Keratinocyte (primary cell): ENCODE data around the gene DNAJC5G. TPM values are rescaled to one million over a fixed set of nuclear protein-coding genes. Genes with fewer than 3 reads are reported as not detected.
A peak's percentile ranks its signal among the peaks of the same experiment; 100 is the strongest.

Experiments used
- DNase-seq: peaks from one replicate; pipeline ENCODE4 v3.0.0-alpha.2; 2011; ENCODE audit warnings: low read depth, missing footprints, low spot score
- FAIRE-seq: peaks from 2 replicates; lab custom pipeline; 2011; peaks lifted over from hg19 to GRCh38; lab: Jason Lieb, UNC
- H2AFZ ChIP-seq: 2 replicates; pipeline ENCODE4 v1.6.0; 2012; ENCODE audit warnings: low read length, control low read depth, inconsistent platforms; ENCODE audit not compliant: control insufficient read depth
- H3K27ac ChIP-seq: 2 replicates; pipeline ENCODE4 v1.5.1; 2011; ENCODE audit warnings: low read length; ENCODE audit not compliant: control insufficient read depth, insufficient read depth
- H3K27me3 ChIP-seq: 3 replicates; pipeline ENCODE4 v1.6.0; 2011; ENCODE audit warnings: low read length; ENCODE audit not compliant: control insufficient read depth, insufficient read depth; ENCODE audit errors: extremely low read depth
- H3K36me3 ChIP-seq, 2 experiments: 2 replicates in 1 of 2; 3 replicates in 1 of 2; pipeline ENCODE4 v1.5.1; 2011; ENCODE audit warnings: low read length in 2 of 2, mild to moderate bottlenecking in 1 of 2; ENCODE audit not compliant: control insufficient read depth in 2 of 2, insufficient read depth in 2 of 2; ENCODE audit errors: extremely low read depth in 1 of 2
- H3K4me1 ChIP-seq: 3 replicates; pipeline ENCODE4 v1.5.1; 2011; ENCODE audit warnings: low read length; ENCODE audit not compliant: control insufficient read depth, insufficient read depth; ENCODE audit errors: extremely low read depth
- H3K4me2 ChIP-seq: 3 replicates; pipeline ENCODE4 v1.6.0; 2011; ENCODE audit warnings: low read depth, low read length; ENCODE audit not compliant: control insufficient read depth, insufficient read depth; ENCODE audit errors: extremely low read depth
- H3K4me3 ChIP-seq, 3 experiments: fragments of 200-600 bp in 1 of 3; sonication (generic) in 1 of 3; 2 replicates in 2 of 3; 3 replicates in 1 of 3; pipeline ENCODE4 v1.5.1; 2011 to 2016; ENCODE audit warnings: low read length in 3 of 3, mild to moderate bottlenecking in 3 of 3, control low read depth in 2 of 3, inconsistent platforms in 1 of 3, low read depth in 1 of 3, mixed read lengths in 1 of 3, mixed run types in 1 of 3, moderate library complexity in 1 of 3; ENCODE audit not compliant: control insufficient read depth in 2 of 3, insufficient read depth in 2 of 3; ENCODE audit errors: extremely low read depth in 1 of 3
- H3K79me2 ChIP-seq: 2 replicates; pipeline ENCODE4 v1.6.0; 2012; ENCODE audit warnings: low read length; ENCODE audit not compliant: control insufficient read depth, insufficient read depth
- H3K9ac ChIP-seq: 3 replicates; pipeline ENCODE4 v1.6.0; 2011; ENCODE audit warnings: low read length; ENCODE audit not compliant: control insufficient read depth, insufficient read depth; ENCODE audit errors: extremely low read depth
- H3K9me1 ChIP-seq: 3 replicates; pipeline ENCODE4 v1.6.0; 2011; ENCODE audit warnings: low read length; ENCODE audit not compliant: control insufficient read depth, insufficient read depth; ENCODE audit errors: extremely low read depth
- H3K9me3 ChIP-seq: 2 replicates; pipeline ENCODE4 v1.5.1; 2012; ENCODE audit warnings: low read depth, low read length; ENCODE audit not compliant: control insufficient read depth
- H4K20me1 ChIP-seq: 3 replicates; pipeline ENCODE4 v1.6.0; 2011; ENCODE audit warnings: low read length; ENCODE audit not compliant: control insufficient read depth, insufficient read depth; ENCODE audit errors: extremely low read depth
- EZH2 ChIP-seq: IDR thresholded peaks from one replicate; pipeline ENCODE4 v1.6.1; 2012; ENCODE audit warnings: inconsistent platforms, mild to moderate bottlenecking, low read length, moderate library complexity
- dilution Hi-C: fragments of 300-500 bp; cut with MboI; formaldehyde crosslinking; loops from one replicate; pipeline ENCODE4 v1.7.0; 2020; ENCODE audit warnings: low sequenced_read_pairs; ENCODE audit not compliant: extremely low pct_ligation_motif_present
- polyA plus RNA-seq, 5 experiments: library from polyadenylated mRNA; depleted of rRNA in 3 of 5; stranded (reverse) in 3 of 5; stranded (forward) in 1 of 5; unstranded in 1 of 5; fragments of >200 nt; gene quantifications; 1 replicate in 1 of 5; 2 replicates in 3 of 5; 3 replicates in 1 of 5; pipeline versions ENCODE4 v1.2.1 to v1.2.3, GENCODE V29; 2011 to 2012; ENCODE audit warnings: missing spikeins in 2 of 5, low read depth in 1 of 5, low replicate concordance in 1 of 5
- TF ChIP-seq, protein P1 (sequence below), 3 experiments: IDR thresholded peaks in 1 of 3; conservative IDR thresholded peaks in 1 of 3; optimal IDR thresholded peaks in 1 of 3; 2 replicates in 2 of 3; 3 replicates in 1 of 3; pipeline versions ENCODE3 to v1.5.1; 2011; ENCODE audit warnings: low read length in 3 of 3, mild to moderate bottlenecking in 3 of 3, moderate library complexity in 2 of 3, control low read depth in 1 of 3, inconsistent platforms in 1 of 3; ENCODE audit not compliant: insufficient read depth in 2 of 3; ENCODE audit errors: extremely low read depth in 1 of 3

Gene DNAJC5G
- polyA plus RNA-seq, 1 donor (not counting 4 experiments of a cell fraction or from before 2014, with no cell fraction given), result not detected

DNA sequence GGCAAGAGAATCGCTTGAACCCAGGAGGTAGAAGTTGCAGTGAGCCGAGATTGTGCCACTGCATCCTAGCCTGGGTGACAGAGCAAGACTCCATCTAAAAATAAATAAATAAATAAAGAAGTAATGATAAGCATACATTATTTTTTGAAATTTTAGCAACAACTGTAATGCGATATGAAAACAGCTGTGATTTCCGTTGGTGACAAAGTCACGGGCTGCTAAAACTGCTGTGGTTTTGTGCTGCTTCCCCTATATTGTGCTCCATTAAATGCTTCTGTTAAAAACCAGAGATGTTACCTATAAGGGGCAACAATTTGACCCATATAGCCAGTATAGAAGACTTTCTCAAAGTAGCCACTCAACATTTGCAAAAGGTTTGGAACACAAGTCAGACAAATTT, 15.3 kb downstream of the DNAJC5G start:
- Histone ChIP-seq H2AFZ (no peak overlapping the region), H3K9me1 (no peaks in the 10 kb centered on the region), H3K4me3 (no peak overlapping the region), H3K9ac (no peak overlapping the region), H3K79me2 (no peaks in the 10 kb centered on the region), H3K9me3 (no peaks in the 10 kb centered on the region), H3K4me2 (no peak overlapping the region), H3K27me3 (peaks cover 12% of the 10 kb centered on the region), H3K4me1 (peaks cover 8% of the 10 kb centered on the region), H3K27ac (no peak overlapping the region), H4K20me1 (no peaks in the 10 kb centered on the region), H3K36me3 (no peaks in the 10 kb centered on the region)
- no peak for DNase-seq
- dilution Hi-C loops, result no loop called here
- no peak for FAIRE-seq
- TF ChIP-seq, protein P1, sequence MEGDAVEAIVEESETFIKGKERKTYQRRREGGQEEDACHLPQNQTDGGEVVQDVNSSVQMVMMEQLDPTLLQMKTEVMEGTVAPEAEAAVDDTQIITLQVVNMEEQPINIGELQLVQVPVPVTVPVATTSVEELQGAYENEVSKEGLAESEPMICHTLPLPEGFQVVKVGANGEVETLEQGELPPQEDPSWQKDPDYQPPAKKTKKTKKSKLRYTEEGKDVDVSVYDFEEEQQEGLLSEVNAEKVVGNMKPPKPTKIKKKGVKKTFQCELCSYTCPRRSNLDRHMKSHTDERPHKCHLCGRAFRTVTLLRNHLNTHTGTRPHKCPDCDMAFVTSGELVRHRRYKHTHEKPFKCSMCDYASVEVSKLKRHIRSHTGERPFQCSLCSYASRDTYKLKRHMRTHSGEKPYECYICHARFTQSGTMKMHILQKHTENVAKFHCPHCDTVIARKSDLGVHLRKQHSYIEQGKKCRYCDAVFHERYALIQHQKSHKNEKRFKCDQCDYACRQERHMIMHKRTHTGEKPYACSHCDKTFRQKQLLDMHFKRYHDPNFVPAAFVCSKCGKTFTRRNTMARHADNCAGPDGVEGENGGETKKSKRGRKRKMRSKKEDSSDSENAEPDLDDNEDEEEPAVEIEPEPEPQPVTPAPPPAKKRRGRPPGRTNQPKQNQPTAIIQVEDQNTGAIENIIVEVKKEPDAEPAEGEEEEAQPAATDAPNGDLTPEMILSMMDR (optimal IDR thresholded peaks at IDR 0.05 in 1 of 3, IDR thresholded peaks at IDR 0.05 in 1 of 3, conservative IDR thresholded peaks at IDR 0.05 in 1 of 3; ENCODE audit: extremely low read depth in 1 of 3, insufficient read depth in 2 of 3, low read length in 3 of 3), result no peak
- TF ChIP-seq EZH2, result no peak

GRCh38 chr2:27291865-27292264, 16.6 kb downstream of the DNAJC5G start:
- no peak for DNase-seq

More at GRCh38 chr2:27291865-27292264, 16.6 kb downstream of the DNAJC5G start:
- H3K79me2 ChIP-seq, result no peaks in the 10 kb centered on the region
- H3K4me3 ChIP-seq, result no peak overlapping the region
- H2AFZ ChIP-seq, result no peak overlapping the region
- H3K9me1 ChIP-seq, result no peaks in the 10 kb centered on the region
- no peaks in the 10 kb centered on the region for H4K20me1 ChIP-seq
- peaks cover 11% of the 10 kb centered on the region for H3K27me3 ChIP-seq
- no peaks in the 10 kb centered on the region for H3K9me3 ChIP-seq
- H3K4me1 ChIP-seq, result peaks cover 8% of the 10 kb centered on the region
- no peak overlapping the region for H3K27ac ChIP-seq
- no peak for FAIRE-seq
- H3K9ac ChIP-seq, result no peak overlapping the region
- TF ChIP-seq, protein P1 (optimal IDR thresholded peaks at IDR 0.05 in 1 of 3, IDR thresholded peaks at IDR 0.05 in 1 of 3, conservative IDR thresholded peaks at IDR 0.05 in 1 of 3; ENCODE audit: extremely low read depth in 1 of 3, insufficient read depth in 2 of 3, low read length in 3 of 3), result peak in 2 of 3 experiments; percentile 19 to 30
- no peak for TF ChIP-seq EZH2
- no peak overlapping the region for H3K4me2 ChIP-seq
- no peaks in the 10 kb centered on the region for H3K36me3 ChIP-seq
- dilution Hi-C loops, result no loop called here
